Esophagus muscularis mucosa (tissue), 4 donors: ENCODE data around the gene LMO2.

Experiments
- EP300 ChIP-seq: sonication (generic); formaldehyde crosslinking; IDR thresholded peaks from one replicate; pipeline ENCODE4 v1.6.1; 2017; ENCODE audit warnings: antibody characterized with exemption
- POLR2A ChIP-seq: fragments of 450-650 bp; IDR thresholded peaks from one replicate; pipeline ENCODE4 v1.6.1; 2017; ENCODE audit warnings: antibody characterized with exemption, moderate library complexity, mild to moderate bottlenecking, low read depth
- POLR2AphosphoS5 ChIP-seq, 2 donors: sonication (generic); formaldehyde crosslinking; IDR thresholded peaks; one replicate each; pipeline ENCODE4 v1.6.1; 2017; ENCODE audit warnings: antibody characterized with exemption in 2 of 2
- TF ChIP-seq, protein P1 (sequence below), 3 experiments: fragments of 200-600 bp in 2 of 3; fragments of 450-650 bp in 1 of 3; sonication (generic) in 2 of 3; IDR thresholded peaks; one replicate each; pipeline ENCODE4 v1.5.1; 2017 to 2019; ENCODE audit warnings: antibody characterized with exemption in 3 of 3, mild to moderate bottlenecking in 2 of 3, moderate library complexity in 1 of 3

DNA sequence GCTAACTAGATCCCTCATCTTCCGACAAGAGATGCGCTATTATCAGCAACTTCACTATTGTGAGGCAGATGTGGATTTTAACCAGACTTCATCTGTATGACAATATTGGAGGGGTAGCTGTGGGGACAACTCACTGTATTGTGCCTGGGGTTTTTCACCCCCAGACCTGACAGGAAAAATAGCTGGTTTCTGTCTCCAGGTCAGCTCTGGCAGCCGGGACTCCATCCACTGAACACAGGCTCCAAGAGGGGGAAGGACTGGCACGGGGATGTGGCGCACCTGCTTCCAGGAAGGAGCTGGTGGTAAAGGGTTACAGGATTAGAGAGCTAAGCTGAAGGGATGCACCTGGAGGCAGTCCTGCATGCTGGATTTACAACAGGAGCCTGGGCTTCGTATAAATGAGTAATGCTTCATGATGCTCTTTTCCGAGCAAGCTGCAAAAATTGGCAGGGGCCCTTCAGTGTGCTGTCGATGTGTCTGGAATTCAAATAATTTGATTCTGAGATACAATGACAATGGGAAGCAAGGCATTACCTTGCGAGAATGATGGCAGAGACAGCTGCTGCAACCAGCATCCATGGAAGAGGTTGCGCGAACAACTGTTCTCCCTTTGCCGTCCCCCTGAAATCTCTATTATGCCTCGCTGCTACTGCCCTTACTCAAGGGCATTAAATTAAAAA lies 49.5 kb downstream of the LMO2 start:
- TF ChIP-seq, protein P1, sequence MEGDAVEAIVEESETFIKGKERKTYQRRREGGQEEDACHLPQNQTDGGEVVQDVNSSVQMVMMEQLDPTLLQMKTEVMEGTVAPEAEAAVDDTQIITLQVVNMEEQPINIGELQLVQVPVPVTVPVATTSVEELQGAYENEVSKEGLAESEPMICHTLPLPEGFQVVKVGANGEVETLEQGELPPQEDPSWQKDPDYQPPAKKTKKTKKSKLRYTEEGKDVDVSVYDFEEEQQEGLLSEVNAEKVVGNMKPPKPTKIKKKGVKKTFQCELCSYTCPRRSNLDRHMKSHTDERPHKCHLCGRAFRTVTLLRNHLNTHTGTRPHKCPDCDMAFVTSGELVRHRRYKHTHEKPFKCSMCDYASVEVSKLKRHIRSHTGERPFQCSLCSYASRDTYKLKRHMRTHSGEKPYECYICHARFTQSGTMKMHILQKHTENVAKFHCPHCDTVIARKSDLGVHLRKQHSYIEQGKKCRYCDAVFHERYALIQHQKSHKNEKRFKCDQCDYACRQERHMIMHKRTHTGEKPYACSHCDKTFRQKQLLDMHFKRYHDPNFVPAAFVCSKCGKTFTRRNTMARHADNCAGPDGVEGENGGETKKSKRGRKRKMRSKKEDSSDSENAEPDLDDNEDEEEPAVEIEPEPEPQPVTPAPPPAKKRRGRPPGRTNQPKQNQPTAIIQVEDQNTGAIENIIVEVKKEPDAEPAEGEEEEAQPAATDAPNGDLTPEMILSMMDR (IDR thresholded peaks at IDR 0.05) = no peak
- TF ChIP-seq POLR2AphosphoS5 (IDR thresholded peaks at IDR 0.05) (no peak), POLR2A (no peak), EP300 (no peak)
